ENCODE results near the gene C17orf58.
"Not testable (repeated sequence)": the region's sequence is repeated elsewhere in the genome, so short reads cannot be mapped to it uniquely, and the experiment has no call there.

C17orf58 gene

GRCh38 chr17:67996301-67997171 is at the start of gene C17orf58:
C17orf58 (minus strand) TSS chr17:67996469; CDS start chr17:67996198, 271 bp downstream.
- H3K36me3 ChIP-seq (ENCODE audit: insufficient read depth, low read length); H3K79me2 ChIP-seq (ENCODE audit: control insufficient read depth, insufficient read depth, low read length, unreplicated experiment); H3K27me3 ChIP-seq (ENCODE audit: insufficient read depth, low read length); H3K4me1 ChIP-seq (ENCODE audit: control insufficient read depth, insufficient read depth, low read length, unreplicated experiment): not testable (repeated sequence)
- peak within 1 kb of the TSS; percentile 79 for H2AFZ ChIP-seq (ENCODE audit: low read length, unreplicated experiment)
- peak within 1 kb of the TSS; percentile 58 for H3K27ac ChIP-seq (ENCODE audit: low read depth, low read length)
- peak within 1 kb of the TSS; percentile 84 for H3K4me3 ChIP-seq (ENCODE audit: low read depth, low read length)

DNA sequence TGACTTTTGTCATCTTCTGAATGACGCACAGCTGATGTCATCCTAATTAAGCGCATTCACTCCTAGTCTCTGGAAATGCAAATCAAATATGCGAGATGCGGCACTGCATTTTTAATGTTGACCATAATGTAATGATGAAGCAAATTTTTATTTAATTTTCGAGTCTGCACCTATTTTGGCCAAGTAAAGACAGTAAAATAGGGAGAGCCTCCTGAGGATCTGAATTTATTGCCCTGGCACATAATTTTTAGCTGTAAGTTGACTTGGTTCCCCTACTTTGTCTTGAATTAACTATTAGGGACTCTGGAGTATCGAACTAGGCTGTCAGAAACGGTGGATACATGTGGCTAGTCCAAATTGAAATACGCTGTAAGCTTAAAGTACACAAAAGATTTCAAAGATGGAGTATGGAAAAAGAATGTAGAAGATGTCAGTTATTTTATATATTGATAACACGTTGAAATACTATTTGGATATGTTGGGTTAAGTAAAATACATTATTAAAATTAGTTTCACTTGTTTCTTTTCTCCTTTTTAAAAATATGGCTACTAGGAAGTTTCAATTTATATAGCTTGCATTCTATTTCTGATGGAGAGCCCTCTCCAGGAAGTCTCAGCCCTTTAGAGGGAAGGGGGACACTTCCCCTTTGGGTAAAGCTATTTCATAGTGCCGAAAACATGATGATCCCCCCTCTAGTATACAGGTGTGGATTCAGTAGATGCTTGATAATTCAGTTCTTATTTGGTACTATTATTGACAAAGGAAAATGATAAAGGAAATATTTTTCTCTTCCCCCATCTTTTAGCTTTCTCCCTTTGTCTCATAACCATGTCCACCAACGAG is 40.3 kb upstream of the C17orf58 start:
- Histone ChIP-seq H3K79me2 (ENCODE audit: control insufficient read depth, insufficient read depth, low read length, unreplicated experiment) (peaks cover 51% of the 10 kb centered on the region), H2AFZ (ENCODE audit: low read length, unreplicated experiment) (peak overlapping the region; percentile 80), H3K36me3 (ENCODE audit: insufficient read depth, low read length) (peaks cover 10% of the 10 kb centered on the region), H3K27ac (ENCODE audit: low read depth, low read length) (peak overlapping the region; percentile 78), H3K27me3 (ENCODE audit: insufficient read depth, low read length) (no peaks in the 10 kb centered on the region), H3K4me1 (ENCODE audit: control insufficient read depth, insufficient read depth, low read length, unreplicated experiment) (peaks cover 11% of the 10 kb centered on the region), H3K4me3 (ENCODE audit: low read depth, low read length) (peak overlapping the region; percentile 99)

DNA sequence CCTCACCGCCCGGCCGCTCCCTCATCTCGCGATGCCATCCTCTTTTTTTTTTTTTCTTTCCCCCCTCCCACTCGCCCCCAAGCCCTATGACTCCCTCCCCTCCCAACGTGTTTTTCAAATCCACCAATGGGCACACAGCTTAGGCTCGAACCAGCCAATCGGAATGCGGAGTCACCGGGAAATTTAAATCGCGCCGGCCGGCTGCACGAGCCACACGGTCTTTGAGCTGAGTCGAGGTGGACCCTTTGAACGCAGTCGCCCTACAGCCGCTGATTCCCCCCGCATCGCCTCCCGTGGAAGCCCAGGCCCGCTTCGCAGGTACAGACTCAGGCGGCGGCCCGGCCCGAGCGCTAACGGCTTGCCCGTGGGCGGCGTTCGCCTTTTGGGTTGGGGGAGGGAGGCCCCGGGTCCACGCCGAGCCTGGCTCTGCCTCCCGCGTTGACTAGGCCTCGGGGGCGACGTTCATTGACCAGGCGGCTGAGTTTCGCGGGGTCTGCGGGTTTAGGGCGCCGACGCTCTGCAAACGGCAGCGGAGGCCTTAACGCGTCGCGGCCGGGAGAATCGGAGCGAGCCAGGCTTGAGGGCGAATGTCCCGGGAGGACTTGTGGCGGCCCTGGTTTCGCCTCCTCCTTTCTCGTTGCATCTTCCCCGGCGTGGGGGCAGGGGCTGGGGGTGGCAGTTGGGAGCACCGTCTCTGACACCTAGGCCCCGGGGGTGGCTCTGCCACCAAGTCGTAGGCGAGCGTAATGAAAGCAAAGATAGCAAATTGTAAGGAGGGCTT is 39.4 kb upstream of the C17orf58 start, which contains the start of gene KPNA2:
KPNA2 (plus strand) TSS at position 213 of the 781 bp plus-strand sequence. CDS start 1,398 bp downstream, outside the sequence.
- Histone ChIP-seq H2AFZ (ENCODE audit: low read length, unreplicated experiment) (peak within 1 kb of the TSS; percentile 80), H3K4me3 (ENCODE audit: low read depth, low read length) (peak within 1 kb of the TSS; percentile 99), H3K79me2 (ENCODE audit: control insufficient read depth, insufficient read depth, low read length, unreplicated experiment) (peaks cover 48% of the 10 kb centered on the region), H3K4me1 (ENCODE audit: control insufficient read depth, insufficient read depth, low read length, unreplicated experiment) (peaks cover 11% of the 10 kb centered on the region), H3K36me3 (ENCODE audit: insufficient read depth, low read length) (peaks cover 9% of the 10 kb centered on the region), H3K27ac (ENCODE audit: low read depth, low read length) (peak within 1 kb of the TSS; percentile 78), H3K27me3 (ENCODE audit: insufficient read depth, low read length) (no peaks in the 10 kb centered on the region)

DNA sequence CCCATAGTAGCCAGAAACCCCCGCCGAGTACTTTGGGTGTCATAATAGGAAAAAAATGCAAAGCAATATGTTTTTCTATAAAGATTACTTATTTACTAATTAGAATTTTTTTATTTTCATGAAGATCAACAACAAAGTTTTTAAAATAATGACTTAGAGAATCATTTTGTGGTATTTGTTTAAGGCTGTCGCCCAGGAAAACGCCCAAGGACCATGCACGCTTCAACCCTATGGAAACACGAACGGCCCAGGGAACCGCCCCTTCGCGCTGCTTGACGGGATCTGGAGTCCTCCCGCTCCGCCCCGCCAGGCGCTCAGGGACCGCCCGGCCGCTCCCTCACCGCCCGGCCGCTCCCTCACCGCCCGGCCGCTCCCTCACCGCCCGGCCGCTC is 38.9 kb upstream of the C17orf58 start:
- Histone ChIP-seq H2AFZ (ENCODE audit: low read length, unreplicated experiment) (no peak overlapping the region), H3K27ac (ENCODE audit: low read depth, low read length) (no peak overlapping the region), H3K4me1 (ENCODE audit: control insufficient read depth, insufficient read depth, low read length, unreplicated experiment) (peaks cover 11% of the 10 kb centered on the region), H3K4me3 (ENCODE audit: low read depth, low read length) (peak overlapping the region; percentile 40), H3K79me2 (ENCODE audit: control insufficient read depth, insufficient read depth, low read length, unreplicated experiment) (peaks cover 42% of the 10 kb centered on the region), H3K27me3 (ENCODE audit: insufficient read depth, low read length) (no peaks in the 10 kb centered on the region), H3K36me3 (ENCODE audit: insufficient read depth, low read length) (0 out of 2 replicates have a peak, but pooled peaks cover 3% of the 10 kb centered on the region)

GRCh38 chr17:68034452-68034776 is 38.1 kb upstream of the C17orf58 start:
- peaks cover 38% of the 10 kb centered on the region for H3K79me2 ChIP-seq (ENCODE audit: control insufficient read depth, insufficient read depth, low read length, unreplicated experiment)
- no peaks in the 10 kb centered on the region for H3K27me3 ChIP-seq (ENCODE audit: insufficient read depth, low read length)
- no peaks in the 10 kb centered on the region for H3K36me3 ChIP-seq (ENCODE audit: insufficient read depth, low read length)
- peak overlapping the region; percentile 40 for H3K4me3 ChIP-seq (ENCODE audit: low read depth, low read length)
- peak overlapping the region; percentile 16 for H2AFZ ChIP-seq (ENCODE audit: low read length, unreplicated experiment)
- H3K4me1 ChIP-seq (ENCODE audit: control insufficient read depth, insufficient read depth, low read length, unreplicated experiment) = peaks cover 11% of the 10 kb centered on the region
- H3K27ac ChIP-seq (ENCODE audit: low read depth, low read length) = no peak overlapping the region

DNA sequence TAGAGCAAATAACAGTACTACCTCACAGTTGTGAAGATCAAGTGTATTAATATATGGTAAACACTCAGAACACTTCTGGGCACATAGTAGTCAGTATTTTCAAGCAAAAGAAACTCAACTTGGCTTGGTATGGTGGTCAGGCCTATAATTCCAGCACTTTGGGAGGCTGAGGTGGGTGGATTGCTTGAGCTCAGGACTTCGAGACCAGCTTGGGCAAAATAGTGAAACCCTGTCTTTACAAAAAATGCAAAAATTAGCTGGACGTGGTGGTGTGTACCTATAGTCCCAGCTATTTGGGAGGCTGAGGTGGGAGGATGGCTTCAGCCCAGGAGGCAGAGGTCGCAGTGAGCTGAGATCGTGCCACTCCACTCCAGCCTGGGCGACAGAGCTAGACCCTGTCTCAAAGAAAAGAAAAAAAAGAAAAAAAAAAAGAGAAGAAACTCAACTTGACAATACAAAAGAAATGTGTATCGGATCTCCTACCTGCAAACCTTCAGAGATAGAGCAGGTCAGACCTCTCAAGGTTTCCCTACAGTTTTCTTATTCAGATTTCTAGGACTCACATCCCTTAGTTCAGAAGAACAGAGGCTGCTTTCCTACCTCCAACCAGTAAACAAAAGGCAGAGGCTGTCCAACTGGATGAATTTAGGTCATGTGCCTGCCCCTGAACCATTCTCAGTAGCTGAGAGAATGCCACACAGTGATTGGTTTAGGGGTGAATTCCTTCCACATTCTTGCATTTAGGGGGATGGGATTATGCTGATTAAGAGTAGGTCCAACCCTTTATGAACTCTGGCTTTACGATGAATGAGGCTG is 37.6 kb upstream of the C17orf58 start:
- Histone ChIP-seq H3K4me3 (ENCODE audit: low read depth, low read length) (no peak overlapping the region), H3K4me1 (ENCODE audit: control insufficient read depth, insufficient read depth, low read length, unreplicated experiment) (peaks cover 11% of the 10 kb centered on the region), H3K79me2 (ENCODE audit: control insufficient read depth, insufficient read depth, low read length, unreplicated experiment) (peaks cover 33% of the 10 kb centered on the region), H3K36me3 (ENCODE audit: insufficient read depth, low read length) (no peaks in the 10 kb centered on the region), H2AFZ (ENCODE audit: low read length, unreplicated experiment) (peak overlapping the region; percentile 29), H3K27me3 (ENCODE audit: insufficient read depth, low read length) (no peaks in the 10 kb centered on the region), H3K27ac (ENCODE audit: low read depth, low read length) (no peak overlapping the region)

GRCh38 chr17:68029512-68030215 is 33.4 kb upstream of the C17orf58 start:
- Histone ChIP-seq H3K36me3 (ENCODE audit: insufficient read depth, low read length) (no peaks in the 10 kb centered on the region), H3K27ac (ENCODE audit: low read depth, low read length) (no peak overlapping the region), H3K79me2 (ENCODE audit: control insufficient read depth, insufficient read depth, low read length, unreplicated experiment) (no peaks in the 10 kb centered on the region), H3K27me3 (ENCODE audit: insufficient read depth, low read length) (no peaks in the 10 kb centered on the region), H3K4me1 (ENCODE audit: control insufficient read depth, insufficient read depth, low read length, unreplicated experiment) (peaks cover 4% of the 10 kb centered on the region), H2AFZ (ENCODE audit: low read length, unreplicated experiment) (no peak overlapping the region), H3K4me3 (ENCODE audit: low read depth, low read length) (no peak overlapping the region)

GRCh38 chr17:68022547-68022946 is 26.3 kb upstream of the C17orf58 start:
- H3K27me3 ChIP-seq (ENCODE audit: insufficient read depth, low read length); H3K27ac ChIP-seq (ENCODE audit: low read depth, low read length); H3K36me3 ChIP-seq (ENCODE audit: insufficient read depth, low read length); H3K79me2 ChIP-seq (ENCODE audit: control insufficient read depth, insufficient read depth, low read length, unreplicated experiment); H3K4me1 ChIP-seq (ENCODE audit: control insufficient read depth, insufficient read depth, low read length, unreplicated experiment); H3K4me3 ChIP-seq (ENCODE audit: low read depth, low read length); H2AFZ ChIP-seq (ENCODE audit: low read length, unreplicated experiment): not testable (repeated sequence)

- Histone ChIP-seq H3K79me2 (ENCODE audit: control insufficient read depth, insufficient read depth, low read length, unreplicated experiment) (no peaks in the 10 kb centered on the region), H3K36me3 (ENCODE audit: insufficient read depth, low read length) (no peaks in the 10 kb centered on the region), H2AFZ (ENCODE audit: low read length, unreplicated experiment) (no peak overlapping the region), H3K4me3 (ENCODE audit: low read depth, low read length) (no peak overlapping the region), H3K27me3 (ENCODE audit: insufficient read depth, low read length) (no peaks in the 10 kb centered on the region), H3K27ac (ENCODE audit: low read depth, low read length) (no peak overlapping the region), H3K4me1 (ENCODE audit: control insufficient read depth, insufficient read depth, low read length, unreplicated experiment) (peaks cover 5% of the 10 kb centered on the region)
Observed at GRCh38 chr17:68021963-68022362, 25.7 kb upstream of the C17orf58 start.
